Ovary (tissue), 9 donors: ENCODE results near the gene PDS5B. TPM values are rescaled to one million over a fixed set of nuclear protein-coding genes. Genes with fewer than 3 reads are reported as not detected.
A peak's percentile ranks its signal among the peaks of the same experiment; 100 is the strongest.

ENCODE experiments used
- DNase-seq, 5 donors: peaks; one replicate each; pipeline ENCODE4 v3.0.0-alpha.2; 2019 to 2020
- H3K27ac ChIP-seq, 2 donors: fragments of 200-600 bp; one replicate each; pipeline versions ENCODE4 v1.5.1 to v1.8.0; 2019 to 2022
- H3K27me3 ChIP-seq: fragments of 200-600 bp; one replicate; pipeline ENCODE4 v1.8.0; 2022
- H3K36me3 ChIP-seq: fragments of 200-600 bp; sonication (generic); one replicate; pipeline ENCODE4 v1.5.1; 2019
- H3K4me1 ChIP-seq: one replicate; pipeline ENCODE4 v1.8.1; 2013; ENCODE audit warnings: mild to moderate bottlenecking, moderate library complexity; ENCODE audit not compliant: insufficient read depth
- H3K4me3 ChIP-seq: fragments of 200-600 bp; sonication (generic); one replicate; pipeline ENCODE4 v1.5.1; 2017
- H3K9me3 ChIP-seq, 2 donors: fragments of 200-600 bp in 1 of 2; sonication (generic) in 1 of 2; one replicate each; pipeline versions ENCODE4 v1.5.1 to v1.8.1; 2013 to 2019; ENCODE audit warnings: mild to moderate bottlenecking in 1 of 2, moderate library complexity in 1 of 2
- CTCF ChIP-seq, 3 donors: fragments of 450-650 bp in 2 of 3; fragments of 200-600 bp in 1 of 3; IDR thresholded peaks; one replicate each; pipeline versions ENCODE4 v1.5.1 to v1.8.0; 2016 to 2022; ENCODE audit warnings: antibody characterized with exemption in 3 of 3, mild to moderate bottlenecking in 1 of 3
- EP300 ChIP-seq: sonication (generic); formaldehyde crosslinking; IDR thresholded peaks from one replicate; pipeline ENCODE4 v1.6.1; 2017; ENCODE audit warnings: antibody characterized with exemption
- POLR2A ChIP-seq: fragments of 450-650 bp; IDR thresholded peaks from one replicate; pipeline ENCODE4 v1.6.1; 2017; ENCODE audit warnings: antibody characterized with exemption, mild to moderate bottlenecking, moderate library complexity
- WGBS, 3 donors: extraction: QIAGEN DNeasy Blood & Tissue Kit in 1 of 3; methylation state at CpG; one replicate each; pipeline versions ENCODE4 v1.1.5 to v1.1.7; 2013 to 2017; 5-methylcytosine and 5-hydroxymethylcytosine counted together
- intact Hi-C, 4 donors: fragments of 100-400 bp; cut with DNase I; formaldehyde crosslinking; loops; one replicate each; pipeline versions ENCODE4 v1.11.0 to v1.15.1; 2022 to 2023
- polyA plus RNA-seq, 2 donors: library from polyadenylated mRNA; stranded (reverse); fragments of 200-250 nt in 1 of 2; fragments of 350-450 nt in 1 of 2; fragmentation: Illumina TruSeq in 1 of 2; extraction: RNeasy Lipid Tissue Mini Kit (QIAGEN cat#74804) in 1 of 2; gene quantifications; one replicate each; pipeline ENCODE4 v1.2.3, GENCODE V29; 2013 to 2014
- total RNA-seq, 7 donors: library from RNA; depleted of rRNA in 2 of 7; stranded (reverse); fragments of >200 nt in 2 of 7; fragmentation: NEBNext Ultra II Directional in 3 of 7; extraction: Animal tissue kit (Norgen Biotek cat#: 25700) in 3 of 7; gene quantifications; one replicate each; pipeline versions ENCODE4 v1.1.0 to v1.2.4, GENCODE V29; 2016 to 2023
- donor health status: DM: no; HTN: no; CAD: no; lungs with moderate emphysema.
- donor health status: DM: no; HTN: no; CAD: no.
- donor health status: Bipolar disorder and iron deficiency.
- donor health status: DM: yes; HTN: yes; CAD: no.
- donor health status: DM: no; HTN: no; CAD: no.
- donor health status: DM: yes; HTN: yes; CAD: no.

The PDS5B gene
- total and polyA plus RNA-seq, 9 donors = 13.6 to 74.9 (median 55.5) TPM

GRCh38 chr13:32661685-32662084 is 75.4 kb downstream of the PDS5B start:
- Histone ChIP-seq H3K27ac (no peak overlapping the region), H3K9me3 (no peaks in the 10 kb centered on the region), H3K4me1 (no peaks in the 10 kb centered on the region), H3K4me3 (no peak overlapping the region), H3K36me3 (no peaks in the 10 kb centered on the region), H3K27me3 (no peaks in the 10 kb centered on the region)
- intact Hi-C loops = no loop called here
- DNase-seq = no peak
- TF ChIP-seq POLR2A (no peak), EP300 (no peak), CTCF (IDR thresholded peaks at IDR 0.05) (no peak)

- Histone ChIP-seq H3K27ac (no peak overlapping the region), H3K36me3 (no peaks in the 10 kb centered on the region), H3K9me3 (no peaks in the 10 kb centered on the region), H3K27me3 (no peaks in the 10 kb centered on the region), H3K4me3 (no peak overlapping the region), H3K4me1 (no peaks in the 10 kb centered on the region)
- TF ChIP-seq EP300 (no peak), POLR2A (no peak)
- intact Hi-C loops = no loop called here
- no peak for DNase-seq
Measured at GRCh38 chr13:32663660-32664059, 77.4 kb downstream of the PDS5B start.

- Histone ChIP-seq H3K36me3 (no peaks in the 10 kb centered on the region), H3K9me3 (no peaks in the 10 kb centered on the region), H3K4me3 (no peak overlapping the region), H3K27me3 (no peaks in the 10 kb centered on the region), H3K4me1 (no peaks in the 10 kb centered on the region), H3K27ac (no peak overlapping the region)
- no peak for DNase-seq
- WGBS, 3 donors = 91 to 94% (median 93%) methylated on average over 4 of the region's 4 CpGs
- TF ChIP-seq CTCF (IDR thresholded peaks at IDR 0.05) (no peak), EP300 (no peak), POLR2A (no peak)
- intact Hi-C loops = no loop called here
Measured at GRCh38 chr13:32666990-32667571, 80.8 kb downstream of the PDS5B start.

DNA sequence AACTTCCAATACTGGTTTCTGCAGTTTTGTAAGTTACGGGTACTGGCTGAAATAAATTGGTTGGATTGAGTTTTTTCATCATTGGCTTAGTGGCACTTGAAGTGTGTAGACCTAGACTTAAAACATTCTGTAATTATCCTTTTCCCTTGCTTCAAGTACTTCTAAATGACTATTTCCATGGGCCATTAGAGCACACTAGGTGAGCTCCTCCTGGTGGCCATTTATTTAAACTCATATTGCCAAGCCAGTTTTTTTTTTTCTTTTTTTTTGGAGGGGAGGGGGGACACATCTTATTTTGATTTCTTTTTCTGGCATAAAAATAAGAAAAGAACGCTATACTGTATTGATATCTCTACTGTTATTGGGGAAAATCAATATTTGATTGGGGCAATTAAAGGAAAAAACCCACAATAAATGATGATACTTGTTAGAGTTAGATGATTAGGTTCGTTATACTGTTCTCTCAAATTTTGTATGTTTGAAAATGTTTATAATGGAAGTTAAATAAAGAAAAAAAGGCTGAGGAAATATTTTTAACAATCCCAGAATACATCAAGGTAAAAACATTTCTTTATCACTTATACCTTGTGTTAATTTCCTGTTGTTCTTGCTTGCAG is 82.9 kb downstream of the PDS5B start:
- H3K27me3 ChIP-seq = no peaks in the 10 kb centered on the region
- intact Hi-C loops = no loop called here
- 76 to 83% (median 78%) methylated on average over 3 of the region's 3 CpGs for WGBS, 3 donors
- no peak overlapping the region for H3K4me3 ChIP-seq
- peak in 2 of 3 donors; percentile 29 to 46 for TF ChIP-seq CTCF (IDR thresholded peaks at IDR 0.05)
- no peak for TF ChIP-seq EP300
- TF ChIP-seq POLR2A = no peak
- H3K4me1 ChIP-seq = no peaks in the 10 kb centered on the region
- DNase-seq = no peak
- no peak overlapping the region for H3K27ac ChIP-seq
- H3K9me3 ChIP-seq = no peaks in the 10 kb centered on the region
- H3K36me3 ChIP-seq = no peaks in the 10 kb centered on the region

GRCh38 chr13:32674503-32674902 is 88.3 kb downstream of the PDS5B start:
- no peak for TF ChIP-seq EP300
- no peak for TF ChIP-seq POLR2A
- TF ChIP-seq CTCF (IDR thresholded peaks at IDR 0.05) = no peak
- H3K27ac ChIP-seq = no peak overlapping the region
- no peak for DNase-seq
- H3K4me3 ChIP-seq = no peak overlapping the region
- intact Hi-C loops = no loop called here
- H3K9me3 ChIP-seq = no peaks in the 10 kb centered on the region
- no peaks in the 10 kb centered on the region for H3K4me1 ChIP-seq
- H3K27me3 ChIP-seq = no peaks in the 10 kb centered on the region
- 98 to 99% (median 98%) methylated on average over 2 of the region's 2 CpGs for whole genome bisulfite sequencing, 3 donors
- no peaks in the 10 kb centered on the region for H3K36me3 ChIP-seq
